HG02870 (cell line): Measurements from ENCODE around the gene PARP15.
"Not testable (repeated sequence)": the region's sequence is repeated elsewhere in the genome, so short reads cannot be mapped to it uniquely, and the experiment has no call there.

Experiments used
- ATAC-seq: cut with Tn5 transposase; IDR thresholded peaks from one replicate; pipeline ENCODE4 v1.9.1; 2021; ENCODE audit warnings: mild to moderate bottlenecking, moderate library complexity; ENCODE audit not compliant: unreplicated experiment

The PARP15 gene

GRCh38 chr3:122661633-122662032, 84.2 kb downstream of the PARP15 start:
- ATAC-seq, result no peak

- ATAC-seq, result no peak
Observed at GRCh38 chr3:122662505-122662904, 85.1 kb downstream of the PARP15 start.

- ATAC-seq, result no peak
Observed at GRCh38 chr3:122665226-122665786, 87.9 kb downstream of the PARP15 start.

- no peak for ATAC-seq
Observed at GRCh38 chr3:122665881-122666280, 88.4 kb downstream of the PARP15 start.

GRCh38 chr3:122668930-122669730, 91.7 kb downstream of the PARP15 start:
- ATAC-seq, result peak; percentile 83

GRCh38 chr3:122671553-122671952, 94.1 kb downstream of the PARP15 start:
- ATAC-seq, result no peak

- ATAC-seq, result no peak
Observed at GRCh38 chr3:122674339-122674738, 96.9 kb downstream of the PARP15 start.

GRCh38 chr3:122676759-122677158, 99.3 kb downstream of the PARP15 start:
- ATAC-seq, result no peak

GRCh38 chr3:122677216-122677615, 99.8 kb downstream of the PARP15 start:
- ATAC-seq, result no peak

GRCh38 chr3:122678506-122678905, 101.1 kb downstream of the PARP15 start:
- ATAC-seq, result no peak

GRCh38 chr3:122679085-122679881, 101.8 kb downstream of the PARP15 start:
- peak; percentile 36 for ATAC-seq

- peak; percentile 7 for ATAC-seq
Observed at GRCh38 chr3:122679882-122680474, 102.5 kb downstream of the PARP15 start.

- ATAC-seq, result peak; percentile 37
Observed at GRCh38 chr3:122680475-122681283, 103.2 kb downstream of the PARP15 start, which contains the start of gene PARP14. TSS of gene PARP14 (plus strand) at chr3:122680839. CDS start at chr3:122680884, 45 bp downstream.

GRCh38 chr3:122681284-122681973, 104.0 kb downstream of the PARP15 start:
- ATAC-seq, result no peak

GRCh38 chr3:122681974-122682409, 104.5 kb downstream of the PARP15 start:
- ATAC-seq, result no peak

- not testable (repeated sequence) for ATAC-seq
Observed at GRCh38 chr3:122682778-122683411, 105.4 kb downstream of the PARP15 start.

- ATAC-seq, result no peak
Observed at GRCh38 chr3:122687298-122687697, 109.8 kb downstream of the PARP15 start.
